HepG2 (cell line): ENCODE data around the gene XPOT. TPM values are rescaled to one million over a fixed set of nuclear protein-coding genes. Genes with fewer than 3 reads are reported as not detected.

Source experiments
- BRF2 ChIP-seq: sonication (generic); formaldehyde crosslinking; IDR thresholded peaks from 2 replicates; pipeline ENCODE4 v1.8.1; 2022; ENCODE audit warnings: mild to moderate bottlenecking, missing genetic modification reagents
- CBX1 ChIP-seq: IDR thresholded peaks from one replicate; pipeline ENCODE4 v1.6.1; 2016; ENCODE audit warnings: antibody characterized with exemption, low read depth
- KLF16 ChIP-seq, 2 experiments: sonication (generic) in 1 of 2; formaldehyde crosslinking in 1 of 2; IDR thresholded peaks; 2 replicates each; pipeline versions ENCODE4 v1.6.1 to v1.8.0; 2016 to 2023; ENCODE audit warnings: missing genetic modification reagents in 2 of 2, missing compliant biosample characterization in 1 of 2
- MEF2D ChIP-seq: sonication (generic); formaldehyde crosslinking; IDR thresholded peaks from 2 replicates; pipeline ENCODE4 v1.5.1; 2020; ENCODE audit warnings: mild to moderate bottlenecking, missing genetic modification reagents
- MTA3 ChIP-seq: sonication (generic); formaldehyde crosslinking; IDR thresholded peaks from 2 replicates; pipeline ENCODE4 v1.4.0; 2020; ENCODE audit warnings: missing genetic modification reagents
- NFYB ChIP-seq: sonication (generic); formaldehyde crosslinking; IDR thresholded peaks from 2 replicates; pipeline ENCODE4 v1.4.0; 2020; ENCODE audit warnings: missing genetic modification reagents
- PTBP1 ChIP-seq: fragments of 200-400 bp; formaldehyde crosslinking; IDR thresholded peaks from 2 replicates; pipeline ENCODE4 v1.6.1; 2018; ENCODE audit warnings: low read length, low read depth; ENCODE audit not compliant: poor library complexity, severe bottlenecking
- RBM22 ChIP-seq: fragments of 200-400 bp; formaldehyde crosslinking; optimal IDR thresholded peaks from 2 replicates; pipeline ENCODE3; 2017; ENCODE audit warnings: mild to moderate bottlenecking, low read length, moderate library complexity
- TSC22D2 ChIP-seq: sonication (generic); formaldehyde crosslinking; IDR thresholded peaks from 2 replicates; pipeline ENCODE4 v1.5.1; 2020; ENCODE audit warnings: missing genetic modification reagents, mild to moderate bottlenecking, borderline replicate concordance
- ZBTB14 ChIP-seq: sonication (generic); formaldehyde crosslinking; IDR thresholded peaks from 2 replicates; pipeline ENCODE4 v1.4.0; 2020; ENCODE audit warnings: missing genetic modification reagents
- ZC3H4 ChIP-seq: sonication (generic); formaldehyde crosslinking; IDR thresholded peaks from 2 replicates; pipeline ENCODE4 v1.4.0; 2020; ENCODE audit warnings: missing genetic modification reagents, borderline replicate concordance
- ZFY ChIP-seq: sonication (generic); formaldehyde crosslinking; IDR thresholded peaks from 2 replicates; pipeline ENCODE4 v1.4.0; 2020; ENCODE audit warnings: missing genetic modification reagents
- ZNF10 ChIP-seq: sonication (generic); formaldehyde crosslinking; IDR thresholded peaks from 2 replicates; pipeline ENCODE4 v1.4.0; 2020; ENCODE audit warnings: mild to moderate bottlenecking, low read depth, missing genetic modification reagents, borderline replicate concordance
- ZNF350 ChIP-seq: sonication (generic); formaldehyde crosslinking; IDR thresholded peaks from 2 replicates; pipeline ENCODE4 v1.4.0; 2020; ENCODE audit warnings: mild to moderate bottlenecking, low read depth, missing genetic modification reagents, borderline replicate concordance
- ZNF724P ChIP-seq: sonication (generic); formaldehyde crosslinking; IDR thresholded peaks from 2 replicates; pipeline ENCODE4 v1.8.0; 2022; ENCODE audit warnings: missing genetic modification reagents, borderline replicate concordance
- ZNF850 ChIP-seq: sonication (generic); formaldehyde crosslinking; conservative IDR thresholded peaks from 2 replicates; pipeline ENCODE4 v1.9.0; 2021; ENCODE audit warnings: mild to moderate bottlenecking, missing genetic modification reagents
- ZSCAN25 ChIP-seq: sonication (generic); formaldehyde crosslinking; IDR thresholded peaks from 2 replicates; pipeline ENCODE4 v1.8.0; 2022; ENCODE audit warnings: mild to moderate bottlenecking, missing genetic modification reagents
- polyA plus RNA-seq, 8 experiments: library from polyadenylated mRNA; depleted of rRNA in 3 of 8; stranded (reverse) in 7 of 8; unstranded in 1 of 8; fragments of >200 nt; fragmentation: Illumina TruSeq in 4 of 8; extraction: Trizol in 4 of 8; gene quantifications; 2 replicates each; pipeline versions ENCODE4 v1.2.1 to v1.2.3, GENCODE V29; 2011 to 2016; ENCODE audit warnings: low read depth in 4 of 8, missing spikeins in 1 of 8, mixed read lengths in 1 of 8; ENCODE audit not compliant: insufficient read depth in 1 of 8
- total RNA-seq, 5 experiments: library from RNA; depleted of rRNA; stranded (reverse); fragments of >200 nt; fragmentation: Illumina TruSeq; extraction: Trizol; gene quantifications; 2 replicates each; pipeline ENCODE4 v1.2.3, GENCODE V29; 2016; ENCODE audit warnings: low read depth in 1 of 5
- TF ChIP-seq, protein P1 (sequence below): sonication (generic); formaldehyde crosslinking; IDR thresholded peaks from 2 replicates; pipeline ENCODE4 v1.5.0; 2020; ENCODE audit warnings: mild to moderate bottlenecking, missing genetic modification reagents
- TF ChIP-seq, protein P2 (sequence below): sonication (generic); formaldehyde crosslinking; IDR thresholded peaks from 2 replicates; pipeline ENCODE4 v1.4.0; 2020; ENCODE audit warnings: low read depth, missing genetic modification reagents

The XPOT gene
- total and polyA plus RNA-seq, 2 of the 13 experiments (the other 11 are each of a cell fraction or from before 2014, with no cell fraction given): 93.8 to 102 TPM

- TF ChIP-seq RBM22 (no peak), PTBP1 (no peak), ZNF10 (CRISPR knock-in tag) (no peak), ZNF724P (CRISPR knock-in tag) (no peak; the same call in 1 of the 2 replicates), CBX1 (no peak), MEF2D (no peak), ZNF850 (CRISPR knock-in tag) (no peak), ZC3H4 (CRISPR knock-in tag) (0 out of 2 replicates have a peak, but pooled peaks have one; percentile 31), ZFY (CRISPR knock-in tag) (peak; percentile 82), ZBTB14 (CRISPR knock-in tag) (peak; percentile 79), BRF2 (CRISPR knock-in tag) (peak; percentile 68; the same call in 1 of the 2 replicates), KLF16 (CRISPR knock-in tag; IDR thresholded peaks at IDR 0.05) (peak in 1 of 2 experiments; percentile 53; a peak in 1 of 4 replicates), ZSCAN25 (peak; percentile 63; the same call in 1 of the 2 replicates), TSC22D2 (no peak), MTA3 (CRISPR knock-in tag) (no peak), ZNF350 (CRISPR knock-in tag) (peak; percentile 67; the same call in 1 of the 2 replicates), NFYB (CRISPR knock-in tag) (no peak; the same call in 1 of the 2 replicates)
- TF ChIP-seq, protein P1, sequence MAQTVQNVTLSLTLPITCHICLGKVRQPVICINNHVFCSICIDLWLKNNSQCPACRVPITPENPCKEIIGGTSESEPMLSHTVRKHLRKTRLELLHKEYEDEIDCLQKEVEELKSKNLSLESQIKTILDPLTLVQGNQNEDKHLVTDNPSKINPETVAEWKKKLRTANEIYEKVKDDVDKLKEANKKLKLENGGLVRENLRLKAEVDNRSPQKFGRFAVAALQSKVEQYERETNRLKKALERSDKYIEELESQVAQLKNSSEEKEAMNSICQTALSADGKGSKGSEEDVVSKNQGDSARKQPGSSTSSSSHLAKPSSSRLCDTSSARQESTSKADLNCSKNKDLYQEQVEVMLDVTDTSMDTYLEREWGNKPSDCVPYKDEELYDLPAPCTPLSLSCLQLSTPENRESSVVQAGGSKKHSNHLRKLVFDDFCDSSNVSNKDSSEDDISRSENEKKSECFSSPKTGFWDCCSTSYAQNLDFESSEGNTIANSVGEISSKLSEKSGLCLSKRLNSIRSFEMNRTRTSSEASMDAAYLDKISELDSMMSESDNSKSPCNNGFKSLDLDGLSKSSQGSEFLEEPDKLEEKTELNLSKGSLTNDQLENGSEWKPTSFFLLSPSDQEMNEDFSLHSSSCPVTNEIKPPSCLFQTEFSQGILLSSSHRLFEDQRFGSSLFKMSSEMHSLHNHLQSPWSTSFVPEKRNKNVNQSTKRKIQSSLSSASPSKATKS (CRISPR knock-in tag): 0 out of 2 replicates have a peak, but pooled peaks have one; percentile 63
- TF ChIP-seq, protein P2, sequence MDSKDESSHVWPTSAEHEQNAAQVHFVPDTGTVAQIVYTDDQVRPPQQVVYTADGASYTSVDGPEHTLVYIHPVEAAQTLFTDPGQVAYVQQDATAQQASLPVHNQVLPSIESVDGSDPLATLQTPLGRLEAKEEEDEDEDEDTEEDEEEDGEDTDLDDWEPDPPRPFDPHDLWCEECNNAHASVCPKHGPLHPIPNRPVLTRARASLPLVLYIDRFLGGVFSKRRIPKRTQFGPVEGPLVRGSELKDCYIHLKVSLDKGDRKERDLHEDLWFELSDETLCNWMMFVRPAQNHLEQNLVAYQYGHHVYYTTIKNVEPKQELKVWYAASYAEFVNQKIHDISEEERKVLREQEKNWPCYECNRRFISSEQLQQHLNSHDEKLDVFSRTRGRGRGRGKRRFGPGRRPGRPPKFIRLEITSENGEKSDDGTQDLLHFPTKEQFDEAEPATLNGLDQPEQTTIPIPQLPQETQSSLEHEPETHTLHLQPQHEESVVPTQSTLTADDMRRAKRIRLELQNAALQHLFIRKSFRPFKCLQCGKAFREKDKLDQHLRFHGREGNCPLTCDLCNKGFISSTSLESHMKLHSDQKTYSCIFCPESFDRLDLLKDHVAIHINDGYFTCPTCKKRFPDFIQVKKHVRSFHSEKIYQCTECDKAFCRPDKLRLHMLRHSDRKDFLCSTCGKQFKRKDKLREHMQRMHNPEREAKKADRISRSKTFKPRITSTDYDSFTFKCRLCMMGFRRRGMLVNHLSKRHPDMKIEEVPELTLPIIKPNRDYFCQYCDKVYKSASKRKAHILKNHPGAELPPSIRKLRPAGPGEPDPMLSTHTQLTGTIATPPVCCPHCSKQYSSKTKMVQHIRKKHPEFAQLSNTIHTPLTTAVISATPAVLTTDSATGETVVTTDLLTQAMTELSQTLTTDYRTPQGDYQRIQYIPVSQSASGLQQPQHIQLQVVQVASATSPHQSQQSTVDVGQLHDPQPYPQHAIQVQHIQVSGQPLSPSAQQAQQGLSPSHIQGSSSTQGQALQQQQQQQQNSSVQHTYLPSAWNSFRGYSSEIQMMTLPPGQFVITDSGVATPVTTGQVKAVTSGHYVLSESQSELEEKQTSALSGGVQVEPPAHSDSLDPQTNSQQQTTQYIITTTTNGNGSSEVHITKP (CRISPR knock-in tag): no peak
Measured at GRCh38 chr12:64404470-64405256, 471 bp downstream of the XPOT start (continued).
